ENCODE results near the gene COX5B. TPM values are rescaled to one million over a fixed set of nuclear protein-coding genes. Genes with fewer than 3 reads are reported as not detected.

COX5B gene
- total RNA-seq, 2 experiments from 2014 or later, result 233 to 238 TPM

- H3K4me3 Mint-ChIP-seq, result peak overlapping the region; percentile 91
- peaks cover 27% of the 10 kb centered on the region for H3K4me1 Mint-ChIP-seq (ENCODE audit: low read depth)
- ChIA-PET CTCF (interaction anchor here (6.2 to 6.7 kb wide), 3 partner anchors 15 to 70 kb away, joined by 46 to 137 read pairs (median 68); partner anchors contain the start of gene COX5B), POLR2A (interaction anchor here (0.7 to 8.6 kb wide), 4 partner anchors 9 to 54 kb away, joined by 3 to 210 read pairs (median 4); partner anchors contain the start of genes C2orf92, COX5B and ZAP70)
- TF ChIP-seq CTCF (IDR thresholded peaks at IDR 0.05), result no peak
- intact Hi-C loops (cut with micrococcal nuclease), result no loop called here
- ATAC-seq, result no peak
- no peak for DNase-seq
- peak overlapping the region; percentile 99 for H3K27ac Mint-ChIP-seq
- peaks cover 48% of the 10 kb centered on the region for H3K36me3 Mint-ChIP-seq (ENCODE audit: low read depth)
- no peaks in the 10 kb centered on the region for H3K9me3 Mint-ChIP-seq
- H3K27me3 Mint-ChIP-seq, result no peaks in the 10 kb centered on the region
Measured at GRCh38 chr2:97660775-97661389, 15.0 kb downstream of the COX5B start.

- intact Hi-C loops (cut with micrococcal nuclease), result no loop called here
- CTCF ChIA-PET, result interaction anchor here (1.2 to 6.7 kb wide), 8 partner anchors 7 to 71 kb away, joined by 3 to 137 read pairs (median 26); partner anchors contain the start of genes COX5B and ZAP70
- Mint-ChIP-seq H3K27ac (peak overlapping the region; percentile 99), H3K4me3 (peak overlapping the region; percentile 91), H3K9me3 (no peaks in the 10 kb centered on the region), H3K36me3 (ENCODE audit: low read depth) (peaks cover 48% of the 10 kb centered on the region), H3K4me1 (ENCODE audit: low read depth) (peaks cover 27% of the 10 kb centered on the region), H3K27me3 (no peaks in the 10 kb centered on the region)
- TF ChIP-seq CTCF (IDR thresholded peaks at IDR 0.05), result no peak
- POLR2A ChIA-PET, result interaction anchor here (0.8 to 8.6 kb wide), 12 partner anchors 12 to 71 kb away, joined by 3 to 210 read pairs (median 7); partner anchors contain the start of genes ANKRD36B, COX5B and ZAP70
- ATAC-seq (no peak), DNase-seq (no peak)
Measured at GRCh38 chr2:97661927-97662326, 16.1 kb downstream of the COX5B start.

- Mint-ChIP-seq H3K4me1 (ENCODE audit: low read depth) (peaks cover 27% of the 10 kb centered on the region), H3K9me3 (no peaks in the 10 kb centered on the region), H3K4me3 (peak overlapping the region; percentile 91), H3K27ac (peak overlapping the region; percentile 99), H3K27me3 (no peaks in the 10 kb centered on the region), H3K36me3 (ENCODE audit: low read depth) (peaks cover 46% of the 10 kb centered on the region)
- ATAC-seq (no peak), DNase-seq (no peak)
- ChIA-PET POLR2A (interaction anchor here (0.8 to 8.6 kb wide), 14 partner anchors 11 to 84 kb away, joined by 3 to 210 read pairs (median 6); partner anchors contain the start of genes ANKRD36B, COX5B and ZAP70), CTCF (interaction anchor here (1.0 to 6.7 kb wide), 9 partner anchors 8 to 72 kb away, joined by 3 to 137 read pairs (median 24); partner anchors contain the start of genes COX5B and ZAP70)
- intact Hi-C loops (cut with micrococcal nuclease), result no loop called here
- TF ChIP-seq CTCF (IDR thresholded peaks at IDR 0.05), result no peak
Measured at GRCh38 chr2:97662386-97662894, 16.6 kb downstream of the COX5B start.

- H3K27me3 Mint-ChIP-seq, result no peaks in the 10 kb centered on the region
- ATAC-seq (peak; percentile 72), DNase-seq (peak; percentile 96)
- peaks cover 41% of the 10 kb centered on the region for H3K36me3 Mint-ChIP-seq (ENCODE audit: low read depth)
- no peaks in the 10 kb centered on the region for H3K9me3 Mint-ChIP-seq
- peak overlapping the region; percentile 91 for H3K4me3 Mint-ChIP-seq
- intact Hi-C loops (cut with micrococcal nuclease), result no loop called here
- no peak for TF ChIP-seq CTCF (IDR thresholded peaks at IDR 0.05)
- CTCF ChIA-PET, result interaction anchor here (0.9 to 6.7 kb wide), 12 partner anchors 9 to 80 kb away, joined by 3 to 137 read pairs (median 13); partner anchors contain the start of genes COX5B and ZAP70
- peaks cover 27% of the 10 kb centered on the region for H3K4me1 Mint-ChIP-seq (ENCODE audit: low read depth)
- H3K27ac Mint-ChIP-seq, result peak overlapping the region; percentile 99
- POLR2A ChIA-PET, result interaction anchor here (0.7 to 8.6 kb wide), 16 partner anchors 11 to 83 kb away, joined by 3 to 210 read pairs (median 6); partner anchors contain the start of genes ANKRD36B, COX5B and ZAP70
Measured at GRCh38 chr2:97662895-97663625, 17.2 kb downstream of the COX5B start.
